H1 (cell line): ENCODE data around the gene NEGR1. TPM values are rescaled to one million over a fixed set of nuclear protein-coding genes. Genes with fewer than 3 reads are reported as not detected.

ENCODE experiments used
- CTCF ChIA-PET: fragments of 300-600 bp; sonication (Branson Sonifier 250); formaldehyde crosslinking; loops from one replicate; lab custom pipeline; 2021; ENCODE audit not compliant: partially characterized antibody; lab: Charles Lee
- POLR2A ChIA-PET: fragments of 300-600 bp; sonication (Branson Sonifier 250); formaldehyde crosslinking; loops from one replicate; lab custom pipeline; 2021; ENCODE audit warnings: inconsistent platforms; ENCODE audit not compliant: partially characterized antibody; lab: Charles Lee
- DNase-seq, 2 experiments: peaks; one replicate each; pipeline versions ENCODE4 v3.0.0 to v3.0.0-alpha.2; 2010 to 2022; ENCODE audit warnings: low spot score in 2 of 2, low read depth in 1 of 2, mixed read lengths in 1 of 2
- FAIRE-seq: peaks from 2 replicates; lab custom pipeline; 2011; peaks lifted over from hg19 to GRCh38; lab: Jason Lieb, UNC
- H2AFZ ChIP-seq: 2 replicates; pipeline ENCODE4 v1.8.1; 2012; ENCODE audit warnings: low read length, inconsistent platforms
- H2AK5ac ChIP-seq: 2 replicates; pipeline ENCODE4 v1.6.1; 2013; ENCODE audit warnings: low read depth, low read length
- H2BK120ac ChIP-seq: replicated peaks from 2 replicates; pipeline ENCODE3; 2013; ENCODE audit warnings: low read depth, low read length, inconsistent platforms
- H2BK12ac ChIP-seq: 2 replicates; pipeline ENCODE4 v1.6.1; 2013; ENCODE audit warnings: low read depth, low read length
- H2BK15ac ChIP-seq: 2 replicates; pipeline ENCODE4 v1.6.1; 2013; ENCODE audit warnings: low read length
- H2BK20ac ChIP-seq: 2 replicates; pipeline ENCODE4 v1.6.1; 2013; ENCODE audit warnings: low read length
- H2BK5ac ChIP-seq: 2 replicates; pipeline ENCODE4 v1.6.1; 2013; ENCODE audit warnings: low read depth, low read length
- H3K14ac ChIP-seq: 2 replicates; pipeline ENCODE4 v1.6.1; 2013; ENCODE audit warnings: inconsistent platforms; ENCODE audit not compliant: insufficient read length
- H3K18ac ChIP-seq: 2 replicates; pipeline ENCODE4 v1.6.1; 2013; ENCODE audit warnings: low read length; ENCODE audit errors: extremely low read depth
- H3K23ac ChIP-seq: 2 replicates; pipeline ENCODE4 v1.6.1; 2013; ENCODE audit warnings: inconsistent platforms; ENCODE audit not compliant: insufficient read length
- H3K23me2 ChIP-seq: 2 replicates; pipeline ENCODE4 v1.6.1; 2013; ENCODE audit warnings: low read depth, low read length
- H3K27ac ChIP-seq: 2 replicates; pipeline ENCODE4 v1.6.1; 2011; ENCODE audit warnings: low read depth, low read length, inconsistent platforms
- H3K27me3 ChIP-seq, 4 experiments: replicated peaks in 1 of 4; 1 replicate in 1 of 4; 2 replicates in 3 of 4; pipeline versions ENCODE4 v1.6.1 to v1.8.1; 2011 to 2013; ENCODE audit warnings: low read length in 3 of 4, mild to moderate bottlenecking in 3 of 4, inconsistent platforms in 2 of 4, mixed read lengths in 2 of 4, moderate library complexity in 1 of 4; ENCODE audit not compliant: control insufficient read depth in 3 of 4, insufficient read depth in 3 of 4; ENCODE audit errors: extremely low read depth in 1 of 4
- H3K36me3 ChIP-seq, 4 experiments: 2 replicates each; pipeline versions ENCODE4 v1.6.1 to v1.8.1; 2011 to 2013; ENCODE audit warnings: mild to moderate bottlenecking in 4 of 4, low read length in 3 of 4, moderate library complexity in 2 of 4, control low read depth in 1 of 4, inconsistent platforms in 1 of 4; ENCODE audit not compliant: insufficient read depth in 4 of 4, control insufficient read depth in 2 of 4
- H3K4ac ChIP-seq: replicated peaks from 2 replicates; pipeline ENCODE3; 2013; ENCODE audit warnings: low read length, low read depth, mixed read lengths, inconsistent platforms; ENCODE audit not compliant: insufficient read length
- H3K4me1 ChIP-seq, 4 experiments: replicated peaks in 1 of 4; 1 replicate in 1 of 4; 2 replicates in 3 of 4; pipeline versions ENCODE4 v1.6.1 to v1.8.1; 2011 to 2013; ENCODE audit warnings: low read length in 3 of 4, inconsistent platforms in 2 of 4, mixed read lengths in 1 of 4; ENCODE audit not compliant: insufficient read depth in 4 of 4, control insufficient read depth in 3 of 4
- H3K4me2 ChIP-seq, 2 experiments: 2 replicates each; pipeline versions ENCODE4 v1.6.1 to v1.8.1; 2011 to 2013; ENCODE audit warnings: low read depth in 2 of 2, low read length in 2 of 2, control low read depth in 1 of 2, inconsistent platforms in 1 of 2, mild to moderate bottlenecking in 1 of 2; ENCODE audit not compliant: insufficient read depth in 1 of 2
- H3K4me3 ChIP-seq, 4 experiments: fragments of 200-600, 300-600 bp in 1 of 4; sonication (generic), shearing (Covaris generic), sonication (Bioruptor Twin) in 1 of 4; 2 replicates each; pipeline versions ENCODE4 v1.5.1 to v1.8.1; 2011 to 2016; ENCODE audit warnings: low read length in 4 of 4, low read depth in 3 of 4, control low read depth in 2 of 4, inconsistent platforms in 2 of 4, mild to moderate bottlenecking in 2 of 4, mixed read lengths in 1 of 4, moderate library complexity in 1 of 4; ENCODE audit not compliant: insufficient read depth in 2 of 4; ENCODE audit errors: extremely low read depth in 1 of 4
- H3K56ac ChIP-seq: replicated peaks from 2 replicates; pipeline ENCODE3; 2013; ENCODE audit warnings: low read depth, mild to moderate bottlenecking, mixed read lengths, low read length, inconsistent platforms; ENCODE audit not compliant: insufficient read length
- H3K79me1 ChIP-seq: 2 replicates; pipeline ENCODE4 v1.6.1; 2013; ENCODE audit warnings: low read depth, low read length, control low read depth
- H3K79me2 ChIP-seq, 2 experiments: 2 replicates each; pipeline versions ENCODE4 v1.6.1 to v1.8.1; 2012 to 2013; ENCODE audit warnings: low read length in 2 of 2, mild to moderate bottlenecking in 2 of 2, inconsistent platforms in 1 of 2; ENCODE audit not compliant: insufficient read depth in 2 of 2, control insufficient read depth in 1 of 2
- H3K9ac ChIP-seq, 4 experiments: replicated peaks in 1 of 4; 1 replicate in 1 of 4; 2 replicates in 3 of 4; pipeline versions ENCODE4 v1.6.1 to v1.8.1; 2011 to 2013; ENCODE audit warnings: low read depth in 3 of 4, low read length in 3 of 4, control low read depth in 2 of 4, mild to moderate bottlenecking in 2 of 4, moderate library complexity in 2 of 4, inconsistent platforms in 1 of 4; ENCODE audit errors: extremely low read depth in 1 of 4
- H3K9me3 ChIP-seq, 2 experiments: 2 replicates each; pipeline versions ENCODE4 v1.6.1 to v1.8.1; 2012 to 2013; ENCODE audit warnings: mild to moderate bottlenecking in 2 of 2, moderate library complexity in 2 of 2, control low read depth in 1 of 2, inconsistent platforms in 1 of 2, low read depth in 1 of 2, low read length in 1 of 2, mixed read lengths in 1 of 2; ENCODE audit not compliant: insufficient read depth in 2 of 2
- H4K20me1 ChIP-seq, 2 experiments: replicated peaks in 1 of 2; 2 replicates each; pipeline versions ENCODE3 to v1.8.1; 2011 to 2013; ENCODE audit warnings: inconsistent platforms in 2 of 2, low read length in 2 of 2, mild to moderate bottlenecking in 1 of 2; ENCODE audit not compliant: insufficient read depth in 2 of 2, control insufficient read depth in 1 of 2
- H4K5ac ChIP-seq: 2 replicates; pipeline ENCODE4 v1.6.1; 2013; ENCODE audit warnings: low read length, low read depth, mixed read lengths, inconsistent platforms; ENCODE audit not compliant: insufficient read length
- H4K8ac ChIP-seq: 2 replicates; pipeline ENCODE4 v1.8.0; 2013; ENCODE audit warnings: mild to moderate bottlenecking, moderate library complexity, low read length, inconsistent platforms; ENCODE audit not compliant: insufficient read depth; ENCODE audit errors: extremely low read depth
- H4K91ac ChIP-seq: replicated peaks from 2 replicates; pipeline ENCODE3; 2013; ENCODE audit warnings: low read length, mixed read lengths, inconsistent platforms; ENCODE audit not compliant: insufficient read length
- BACH1 ChIP-seq: IDR thresholded peaks from 2 replicates; pipeline ENCODE4 v1.6.1; 2012; ENCODE audit warnings: low read length, improper control_type of control experiment
- BCL11A ChIP-seq, 2 experiments: IDR thresholded peaks; one replicate each; pipeline ENCODE4 v1.6.1; 2011; ENCODE audit warnings: low read depth in 2 of 2, low read length in 2 of 2, mild to moderate bottlenecking in 2 of 2
- CBX5 ChIP-seq: fragments of 300-800, 300-1000 bp; sonication (generic); IDR thresholded peaks from 2 replicates; pipeline ENCODE4 v1.7.1; 2016; ENCODE audit warnings: antibody characterized with exemption, low read length, low read depth
- CTCF ChIP-seq, 3 experiments: IDR thresholded peaks; 1 replicate in 2 of 3; 2 replicates in 1 of 3; pipeline versions ENCODE4 v1.5.1 to v1.6.1; 2011; ENCODE audit warnings: low read length in 3 of 3, mild to moderate bottlenecking in 3 of 3, inconsistent platforms in 2 of 3, low read depth in 1 of 3, moderate library complexity in 1 of 3; ENCODE audit not compliant: insufficient read depth in 1 of 3; ENCODE audit errors: control extremely low read depth in 1 of 3
- JUND ChIP-seq: IDR thresholded peaks from 2 replicates; pipeline ENCODE4 v1.6.1; 2011; ENCODE audit warnings: mild to moderate bottlenecking, improper control_type of control experiment, low read length
- KDM5A ChIP-seq: fragments of 200-600 bp; IDR thresholded peaks from 2 replicates; pipeline ENCODE4 v1.7.1; 2012; ENCODE audit warnings: mild to moderate bottlenecking, low read length, inconsistent platforms, mixed read lengths
- RAD21 ChIP-seq, 2 experiments: IDR thresholded peaks in 1 of 2; conservative IDR thresholded peaks in 1 of 2; 2 replicates each; pipeline ENCODE4 v1.6.1; 2011; ENCODE audit warnings: low read depth in 2 of 2, low read length in 2 of 2, improper control_type of control experiment in 1 of 2, inconsistent platforms in 1 of 2, mild to moderate bottlenecking in 1 of 2, moderate library complexity in 1 of 2
- SP4 ChIP-seq: IDR thresholded peaks from 2 replicates; pipeline ENCODE4 v1.6.1; 2012; ENCODE audit warnings: low read length, inconsistent platforms
- TAF1 ChIP-seq: IDR thresholded peaks from 2 replicates; pipeline ENCODE4 v1.6.1; 2011; ENCODE audit warnings: mild to moderate bottlenecking, low read depth, low read length
- TBP ChIP-seq: IDR thresholded peaks from 2 replicates; pipeline ENCODE4 v1.6.1; 2011; ENCODE audit warnings: low read depth, low read length, improper control_type of control experiment
- TEAD4 ChIP-seq: IDR thresholded peaks from 2 replicates; pipeline ENCODE4 v1.6.1; 2012; ENCODE audit warnings: low read depth, low read length, inconsistent platforms, mixed read lengths
- WGBS, 2 experiments: shearing (Covaris generic) in 1 of 2; methylation state at CpG; one replicate each; pipeline versions ENCODE4 v1.1.6 to v1.1.7; 2013 to 2015; ENCODE audit warnings: low lambda C conversion rate in 2 of 2, mixed read lengths in 2 of 2, inconsistent platforms in 1 of 2, low coverage in 1 of 2, missing lambda C conversion rate in 1 of 2; ENCODE audit not compliant: insufficient replicate concordance in 2 of 2, insufficient coverage in 1 of 2, insufficient read length in 1 of 2; ENCODE audit errors: extremely low coverage in 1 of 2, missing lambda C conversion rate in 1 of 2; 5-methylcytosine and 5-hydroxymethylcytosine counted together
- polyA plus RNA-seq, 7 experiments: library from polyadenylated mRNA; depleted of rRNA in 3 of 7; stranded (reverse) in 5 of 7; unstranded in 2 of 7; fragments of >200 nt in 5 of 7; fragments of 200-250 nt in 2 of 7; gene quantifications; 1 replicate in 5 of 7; 2 replicates in 1 of 7; 4 replicates in 1 of 7; pipeline versions ENCODE4 v1.2.1 to v1.2.3, GENCODE V29; 2011 to 2013; ENCODE audit warnings: missing spikeins in 2 of 7, mixed read lengths in 2 of 7
- total RNA-seq: library from RNA; stranded (reverse); fragmentation: NEBNext Ultra II Directional; extraction: Animal tissue kit (Norgen Biotek cat#: 25700); gene quantifications from 2 replicates; pipeline ENCODE4 v1.2.1, GENCODE V29; 2021

Gene NEGR1
- total and polyA plus RNA-seq, 2 of the 8 experiments (the other 6 are each of a cell fraction or from before 2014, with no cell fraction given), result 0.71 to 1.3 TPM

- 83% methylated on average over 2 of the region's 2 CpGs; no CpG with 5 or more reads in 1 of the 2 experiments for WGBS, 2 experiments
- TF ChIP-seq TBP (no peak), RAD21 (IDR thresholded peaks at IDR 0.05 in 1 of 2, conservative IDR thresholded peaks at IDR 0.05 in 1 of 2; ENCODE audit: low read depth in 2 of 2, low read length in 2 of 2) (peak; percentile 23 to 37; a peak in 2 of 4 replicates), KDM5A (no peak), TAF1 (no peak), CTCF (IDR thresholded peaks at IDR 0.05; ENCODE audit: control extremely low read depth in 1 of 3, insufficient read depth in 1 of 3, low read depth in 1 of 3, low read length in 3 of 3) (peak in 1 of 3 experiments; percentile 35; a peak in 1 of 4 replicates), CBX5 (no peak), JUND (no peak), TEAD4 (no peak), BCL11A (IDR thresholded peaks at IDR 0.05; ENCODE audit: low read depth in 2 of 2, low read length in 2 of 2) (no peak), SP4 (no peak), BACH1 (no peak)
Observed at GRCh38 chr1:71721532-71721931, 560.8 kb downstream of the NEGR1 start.

More at GRCh38 chr1:71721532-71721931, 560.8 kb downstream of the NEGR1 start:
- Histone ChIP-seq H3K9ac (no peak overlapping the region), H2BK20ac (no peak overlapping the region), H3K36me3 (no peaks in the 10 kb centered on the region), H3K4me3 (no peak overlapping the region), H3K79me2 (no peaks in the 10 kb centered on the region), H3K4me2 (no peak overlapping the region), H2AK5ac (no peak overlapping the region), H3K79me1 (no peaks in the 10 kb centered on the region), H3K4ac (no peak overlapping the region), H4K20me1 (no peaks in the 10 kb centered on the region), H3K18ac (no peak overlapping the region), H2AFZ (no peak overlapping the region), H2BK120ac (no peak overlapping the region), H2BK12ac (no peak overlapping the region), H3K9me3 (no peaks in the 10 kb centered on the region), H4K5ac (no peak overlapping the region), H3K56ac (no peak overlapping the region), H3K23me2 (no peaks in the 10 kb centered on the region), H2BK15ac (no peak overlapping the region), H3K27me3 (no peaks in the 10 kb centered on the region), H3K27ac (no peak overlapping the region), H2BK5ac (no peak overlapping the region), H4K8ac (no peak overlapping the region), H3K4me1 (no peaks in the 10 kb centered on the region), H3K14ac (no peak overlapping the region), H3K23ac (no peak overlapping the region), H4K91ac (no peak overlapping the region)
- no peak for FAIRE-seq
- POLR2A ChIA-PET, result no interaction called here
- no peak for DNase-seq
- CTCF ChIA-PET, result interaction anchor here (1.0 kb wide), 1 partner anchor 19 kb away, joined by 4 read pairs; no protein-coding TSS in a partner anchor
